ENCODE measurements around the gene RGR. TPM values are rescaled to one million over a fixed set of nuclear protein-coding genes. Genes with fewer than 3 reads are reported as not detected.

Gene RGR
- polyA plus RNA-seq, 2 of the 4 experiments (the other 2 are of a cell fraction), result not detected

GRCh38 chr10:84235096-84235495 is 9.8 kb upstream of the RGR start:
- CTCF ChIA-PET, result no interaction called here
- FAIRE-seq (no peak), DNase-seq (ENCODE audit: low read depth in 1 of 2, low spot score in 1 of 2) (no peak), ATAC-seq (no peak)
- no peak overlapping the region for H3K27ac ChIP-seq
- no peak overlapping the region for H3K4me2 ChIP-seq
- POLR2A ChIA-PET, result no interaction called here
- H3K9me3 ChIP-seq, result no peaks in the 10 kb centered on the region
- H3K4me3 ChIP-seq, result no peak overlapping the region
- 28% methylated on average over 4 of the region's 4 CpGs for WGBS (ENCODE audit: missing lambda C conversion rate)
- TF ChIP-seq RCOR1 (IDR thresholded peaks at IDR 0.05; ENCODE audit: low read depth, low read length) (no peak), HDAC2 (IDR thresholded peaks at IDR 0.05) (no peak), HMGXB4 (CRISPR knock-in tag; IDR thresholded peaks at IDR 0.05; ENCODE audit: borderline replicate concordance) (no peak), ZC3H11A (IDR thresholded peaks at IDR 0.05) (no peak), ZSCAN20 (CRISPR knock-in tag; IDR thresholded peaks at IDR 0.05) (no peak), HOXA7 (CRISPR knock-in tag; IDR thresholded peaks at IDR 0.05) (no peak), CBX2 (IDR thresholded peaks at IDR 0.05; ENCODE audit: borderline replicate concordance, low read depth) (no peak), HOXB5 (CRISPR knock-in tag; IDR thresholded peaks at IDR 0.05) (no peak), SMC3 (IDR thresholded peaks at IDR 0.05) (no peak), HEYL (CRISPR knock-in tag; IDR thresholded peaks at IDR 0.05) (no peak), CBX8 (IDR thresholded peaks at IDR 0.05) (no peak), ZFP36 (IDR thresholded peaks at IDR 0.05; ENCODE audit: borderline replicate concordance, partially characterized antibody) (no peak)
- TF ChIP-seq, protein P1, sequence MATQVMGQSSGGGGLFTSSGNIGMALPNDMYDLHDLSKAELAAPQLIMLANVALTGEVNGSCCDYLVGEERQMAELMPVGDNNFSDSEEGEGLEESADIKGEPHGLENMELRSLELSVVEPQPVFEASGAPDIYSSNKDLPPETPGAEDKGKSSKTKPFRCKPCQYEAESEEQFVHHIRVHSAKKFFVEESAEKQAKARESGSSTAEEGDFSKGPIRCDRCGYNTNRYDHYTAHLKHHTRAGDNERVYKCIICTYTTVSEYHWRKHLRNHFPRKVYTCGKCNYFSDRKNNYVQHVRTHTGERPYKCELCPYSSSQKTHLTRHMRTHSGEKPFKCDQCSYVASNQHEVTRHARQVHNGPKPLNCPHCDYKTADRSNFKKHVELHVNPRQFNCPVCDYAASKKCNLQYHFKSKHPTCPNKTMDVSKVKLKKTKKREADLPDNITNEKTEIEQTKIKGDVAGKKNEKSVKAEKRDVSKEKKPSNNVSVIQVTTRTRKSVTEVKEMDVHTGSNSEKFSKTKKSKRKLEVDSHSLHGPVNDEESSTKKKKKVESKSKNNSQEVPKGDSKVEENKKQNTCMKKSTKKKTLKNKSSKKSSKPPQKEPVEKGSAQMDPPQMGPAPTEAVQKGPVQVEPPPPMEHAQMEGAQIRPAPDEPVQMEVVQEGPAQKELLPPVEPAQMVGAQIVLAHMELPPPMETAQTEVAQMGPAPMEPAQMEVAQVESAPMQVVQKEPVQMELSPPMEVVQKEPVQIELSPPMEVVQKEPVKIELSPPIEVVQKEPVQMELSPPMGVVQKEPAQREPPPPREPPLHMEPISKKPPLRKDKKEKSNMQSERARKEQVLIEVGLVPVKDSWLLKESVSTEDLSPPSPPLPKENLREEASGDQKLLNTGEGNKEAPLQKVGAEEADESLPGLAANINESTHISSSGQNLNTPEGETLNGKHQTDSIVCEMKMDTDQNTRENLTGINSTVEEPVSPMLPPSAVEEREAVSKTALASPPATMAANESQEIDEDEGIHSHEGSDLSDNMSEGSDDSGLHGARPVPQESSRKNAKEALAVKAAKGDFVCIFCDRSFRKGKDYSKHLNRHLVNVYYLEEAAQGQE (IDR thresholded peaks at IDR 0.05), result no peak
- no peaks in the 10 kb centered on the region for H3K4me1 ChIP-seq

- Histone ChIP-seq H3K27ac (no peak overlapping the region), H3K9me3 (no peaks in the 10 kb centered on the region), H3K4me3 (no peak overlapping the region), H3K4me1 (no peaks in the 10 kb centered on the region), H3K4me2 (no peak overlapping the region)
- FAIRE-seq (no peak), ATAC-seq (no peak), DNase-seq (ENCODE audit: low read depth in 1 of 2, low spot score in 1 of 2) (no peak)
- ChIA-PET CTCF (interaction anchor here (0.9 kb wide), 1 partner anchor 12 kb away, joined by 4 read pairs; no protein-coding TSS in a partner anchor), POLR2A (no interaction called here)
- WGBS (ENCODE audit: missing lambda C conversion rate), result 64% methylated on average over 6 of the region's 6 CpGs
- TF ChIP-seq MAZ (IDR thresholded peaks at IDR 0.05; ENCODE audit: borderline replicate concordance, low read depth, low read length), result no peak
- TF ChIP-seq HES2 (IDR thresholded peaks at IDR 0.05), result no peak
- no peak for TF ChIP-seq HMGXB4 (CRISPR knock-in tag; IDR thresholded peaks at IDR 0.05; ENCODE audit: borderline replicate concordance)
- TF ChIP-seq ZSCAN20 (CRISPR knock-in tag; IDR thresholded peaks at IDR 0.05), result no peak
- no peak for TF ChIP-seq CEBPB (IDR thresholded peaks at IDR 0.05)
- no peak for TF ChIP-seq MAFK (IDR thresholded peaks at IDR 0.05; ENCODE audit: partially characterized antibody)
- no peak for TF ChIP-seq EHF (CRISPR knock-in tag; IDR thresholded peaks at IDR 0.05)
- no peak for TF ChIP-seq RARB (CRISPR knock-in tag; IDR thresholded peaks at IDR 0.05)
- TF ChIP-seq HOXA7 (CRISPR knock-in tag; IDR thresholded peaks at IDR 0.05), result no peak
- no peak for TF ChIP-seq RNF2 (IDR thresholded peaks at IDR 0.05; ENCODE audit: borderline replicate concordance, low read depth)
- no peak for TF ChIP-seq EP300 (IDR thresholded peaks at IDR 0.05)
- TF ChIP-seq E2F6 (IDR thresholded peaks at IDR 0.05; ENCODE audit: borderline replicate concordance, low read depth), result no peak
- no peak for TF ChIP-seq NPAS2 (CRISPR knock-in tag; IDR thresholded peaks at IDR 0.05; ENCODE audit: borderline replicate concordance)
- no peak for TF ChIP-seq EHMT2 (IDR thresholded peaks at IDR 0.05; ENCODE audit: low read depth)
- TF ChIP-seq TFCP2L1 (CRISPR knock-in tag; IDR thresholded peaks at IDR 0.05), result no peak
- TF ChIP-seq FOXS1 (CRISPR knock-in tag; IDR thresholded peaks at IDR 0.05), result no peak
Measured at GRCh38 chr10:84236807-84237198, 8.1 kb upstream of the RGR start.

Measured in A549 (cell line).